Measurements from ENCODE around the gene CD320.
"Not testable (repeated sequence)": the region's sequence is repeated elsewhere in the genome, so short reads cannot be mapped to it uniquely, and the experiment has no call there.

CD320 gene

DNA sequence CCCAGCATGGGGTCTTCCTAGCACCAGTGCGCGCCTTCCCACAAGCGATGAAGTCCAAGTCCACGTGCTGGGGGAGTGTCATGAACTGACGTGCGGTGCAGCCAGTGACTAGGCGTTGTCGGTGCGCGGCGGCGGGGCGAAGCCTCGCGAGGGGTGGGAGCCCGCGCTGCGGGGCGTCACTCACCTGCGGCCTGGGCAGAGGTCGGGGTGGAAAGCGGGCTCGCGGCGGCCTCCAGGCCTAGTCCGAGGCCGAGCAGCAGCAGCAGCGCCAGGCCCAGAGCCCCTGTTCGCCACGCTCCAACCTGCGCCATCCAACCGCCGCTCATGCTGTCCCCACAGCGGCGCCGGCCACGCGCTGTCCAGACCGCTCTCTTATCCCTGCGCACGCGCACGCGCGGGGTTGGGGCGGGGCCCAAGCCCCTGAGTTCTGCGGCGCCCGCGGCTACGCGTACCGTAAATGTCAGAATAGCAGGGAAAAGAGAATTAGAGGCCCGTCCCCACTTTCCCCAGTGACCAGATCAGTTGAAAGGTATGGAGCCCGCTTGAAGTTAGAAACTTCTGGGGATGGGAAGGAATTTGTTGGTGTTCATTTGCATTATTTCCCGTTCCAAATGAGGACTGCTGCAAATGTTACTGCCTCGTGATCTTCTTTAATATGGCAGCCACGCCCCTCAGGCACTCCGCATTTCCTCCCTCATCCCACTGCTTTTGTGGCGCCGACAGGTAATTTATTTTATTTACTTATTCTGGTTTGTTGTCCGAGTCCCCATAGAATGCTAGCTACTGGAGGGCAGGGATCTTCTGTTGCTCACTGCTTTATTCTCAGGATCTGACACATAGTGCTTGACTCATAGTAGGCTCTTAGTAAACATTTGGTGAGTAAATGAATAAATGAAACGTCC is at the start of gene CD320:
CD320 (minus strand) TSS at position 394 of the 902 bp plus-strand sequence; CDS start at position 326, 68 bp downstream.
- peak; percentile 79 for DNase-seq (ENCODE audit: low read depth)

DNA sequence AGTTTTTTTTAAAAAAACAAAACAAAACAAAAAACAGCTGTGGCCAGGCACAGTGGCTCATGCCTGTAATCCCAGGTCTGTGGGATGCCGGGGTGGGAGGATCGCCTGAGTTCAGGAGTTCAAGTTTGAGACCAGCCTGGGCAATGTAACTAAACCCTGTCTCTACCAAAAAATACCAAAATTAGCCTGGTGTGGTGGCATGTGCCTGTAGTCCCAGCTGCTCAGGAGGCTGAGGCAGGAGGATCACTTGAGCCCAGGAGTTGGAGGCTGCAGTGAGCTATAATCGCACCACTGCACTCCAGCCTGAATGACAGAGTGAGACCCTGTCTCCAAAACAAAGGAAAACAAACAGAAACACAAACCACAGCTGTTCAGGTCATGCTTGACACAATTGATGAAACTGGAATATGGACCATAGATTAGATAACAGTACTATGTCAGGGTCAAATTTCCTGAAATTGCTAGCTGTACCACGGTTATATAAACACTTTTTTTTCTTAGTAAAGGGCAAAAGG is 48.9 kb upstream of the CD320 start:
- no peak for DNase-seq (ENCODE audit: low read depth)

DNA sequence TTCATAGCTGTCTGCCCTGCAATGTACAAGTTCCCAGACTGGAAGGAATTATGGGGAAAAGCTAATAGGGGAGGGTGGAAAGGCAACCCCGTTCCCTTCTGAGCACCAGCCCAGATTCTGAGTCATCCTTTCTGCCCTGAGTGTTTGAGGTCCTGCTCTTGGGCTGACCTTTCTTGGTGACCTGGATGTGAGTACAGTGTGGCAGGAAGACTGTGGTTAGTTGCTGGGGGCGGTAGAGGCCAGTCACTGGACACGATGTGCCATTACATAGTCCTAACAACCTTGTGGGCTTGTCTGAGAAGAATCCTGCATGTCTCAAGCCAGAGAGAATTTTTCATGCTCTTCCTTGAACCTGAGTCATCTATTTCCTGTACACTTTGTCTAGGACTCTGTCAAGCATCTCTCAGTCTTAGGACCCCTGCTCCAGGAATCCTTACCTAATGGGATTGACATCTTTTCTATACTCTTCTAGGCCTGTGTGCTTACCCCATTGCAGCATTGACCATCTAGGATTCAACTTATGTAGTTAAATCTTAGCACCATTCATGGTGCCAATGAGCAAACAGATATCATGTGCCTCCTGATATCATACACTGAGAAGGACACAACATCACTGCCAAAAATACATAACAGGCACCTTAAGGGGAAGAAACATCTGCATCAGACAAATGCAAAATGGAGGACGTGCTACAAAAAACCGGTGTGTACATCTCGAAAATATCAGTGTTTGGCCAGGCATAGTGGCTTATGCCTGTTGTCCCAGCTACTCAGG is 47.7 kb upstream of the CD320 start:
- peak; percentile 99 for DNase-seq (ENCODE audit: low read depth)

DNA sequence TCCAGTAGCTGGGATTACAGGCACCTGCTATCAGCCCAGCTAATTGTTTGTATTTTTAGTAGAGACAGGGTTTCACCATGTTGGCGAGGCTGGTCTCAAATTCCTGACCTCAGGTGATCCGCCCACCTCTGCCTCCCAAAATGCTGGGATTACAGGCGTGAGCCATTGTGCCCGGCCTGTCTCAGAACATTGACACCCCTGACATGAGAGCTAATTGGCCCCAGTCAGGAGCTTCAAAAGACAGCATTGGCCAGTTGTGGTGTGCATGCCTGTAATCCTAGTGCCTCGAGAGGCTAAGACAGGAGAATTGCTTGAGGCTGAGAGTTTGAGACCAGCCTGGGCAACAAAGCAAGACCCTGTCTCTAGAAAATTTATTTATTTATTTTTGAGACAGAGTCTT is 44.7 kb upstream of the CD320 start:
- not testable (repeated sequence) for DNase-seq (ENCODE audit: low read depth)

DNA sequence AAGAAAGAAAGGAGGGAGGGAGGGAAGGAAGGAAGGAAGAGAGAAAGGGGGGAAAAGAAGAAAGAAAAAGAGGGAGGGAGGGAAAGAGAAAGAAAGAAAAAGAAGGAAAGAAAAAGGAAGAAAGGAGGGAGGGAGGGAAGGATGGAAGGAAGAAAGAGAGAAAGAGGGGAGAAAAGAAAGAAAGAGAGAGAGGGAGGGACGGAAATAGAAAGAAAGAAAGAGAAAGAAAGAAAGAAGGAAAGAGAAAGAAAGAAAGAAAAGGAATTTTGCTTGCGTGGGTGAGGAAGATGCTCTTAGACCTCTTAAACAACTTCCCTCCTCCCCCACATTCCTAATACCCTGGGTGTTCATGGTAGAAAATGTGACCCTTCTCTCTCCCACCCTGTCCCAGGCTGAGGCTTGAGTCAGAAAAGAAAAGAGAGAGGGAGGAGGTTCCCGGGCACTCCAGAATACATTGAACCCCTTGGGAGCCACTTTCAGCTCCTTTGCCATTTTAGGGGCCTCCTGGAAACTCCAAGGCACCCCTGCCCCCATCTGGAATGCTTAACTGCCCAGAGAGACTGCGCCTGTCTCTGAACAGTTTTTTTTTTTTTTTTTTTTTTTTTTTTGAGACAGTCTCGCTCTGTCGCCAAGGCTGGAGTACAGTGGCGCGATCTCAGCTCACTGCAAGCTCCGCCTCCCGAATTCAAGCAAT is 44.1 kb upstream of the CD320 start:
- no peak for DNase-seq (ENCODE audit: low read depth)

DNA sequence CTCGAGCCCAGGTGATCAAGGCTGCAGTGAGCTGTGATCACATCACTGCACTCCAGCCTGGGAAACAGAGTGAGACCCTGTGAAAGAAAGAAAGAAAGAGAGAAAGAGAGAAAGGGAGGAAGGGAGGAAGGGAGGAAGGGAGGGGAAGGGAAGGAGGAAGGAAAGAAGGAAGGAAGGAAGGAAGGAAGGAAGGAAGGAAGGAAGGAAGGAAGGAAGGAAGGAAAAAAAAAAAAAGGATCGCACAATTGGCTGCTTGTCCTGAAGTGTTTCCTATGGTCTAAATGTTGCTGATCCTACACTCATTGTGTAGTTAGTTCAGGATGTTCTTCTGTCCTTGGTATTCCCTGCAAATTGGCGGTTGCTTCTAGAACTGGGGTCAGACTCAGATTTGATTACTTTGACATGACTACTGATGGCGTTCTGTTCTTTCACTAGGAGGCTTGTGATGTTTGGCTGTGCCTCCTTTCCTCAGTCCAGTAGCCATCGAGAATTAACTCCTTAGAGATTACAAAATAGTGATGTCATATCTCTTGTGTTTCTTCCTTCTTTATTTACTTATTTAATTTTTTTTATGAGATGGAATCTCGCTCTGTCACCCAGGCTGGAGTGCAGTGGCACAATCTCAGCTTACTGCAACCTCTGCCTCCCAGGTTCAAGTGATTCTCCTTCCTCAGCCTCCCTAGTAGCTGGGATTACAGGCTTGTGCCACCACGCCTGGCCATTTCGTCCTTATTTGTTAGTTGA is 41.6 kb upstream of the CD320 start:
- not testable (repeated sequence) for DNase-seq (ENCODE audit: low read depth)

DNA sequence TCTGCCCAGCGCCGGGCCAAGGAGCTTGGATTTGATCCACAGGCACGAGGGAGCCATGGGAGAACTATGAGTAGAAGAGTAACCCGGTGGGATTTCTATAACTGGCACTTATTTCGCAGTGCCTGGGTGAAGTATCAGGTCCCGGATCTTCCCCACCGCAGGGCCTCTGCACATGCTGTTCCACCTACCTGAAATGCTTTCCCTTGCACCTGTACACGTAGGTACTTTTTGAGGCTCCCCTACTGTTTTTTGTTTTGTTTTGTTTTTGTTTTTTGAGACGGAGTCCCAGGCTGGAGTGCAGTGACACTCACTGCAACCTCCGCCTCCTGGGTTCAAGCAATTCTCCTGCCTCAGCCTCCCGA is 35.3 kb upstream of the CD320 start:
- DNase-seq (ENCODE audit: low read depth) = no peak

DNA sequence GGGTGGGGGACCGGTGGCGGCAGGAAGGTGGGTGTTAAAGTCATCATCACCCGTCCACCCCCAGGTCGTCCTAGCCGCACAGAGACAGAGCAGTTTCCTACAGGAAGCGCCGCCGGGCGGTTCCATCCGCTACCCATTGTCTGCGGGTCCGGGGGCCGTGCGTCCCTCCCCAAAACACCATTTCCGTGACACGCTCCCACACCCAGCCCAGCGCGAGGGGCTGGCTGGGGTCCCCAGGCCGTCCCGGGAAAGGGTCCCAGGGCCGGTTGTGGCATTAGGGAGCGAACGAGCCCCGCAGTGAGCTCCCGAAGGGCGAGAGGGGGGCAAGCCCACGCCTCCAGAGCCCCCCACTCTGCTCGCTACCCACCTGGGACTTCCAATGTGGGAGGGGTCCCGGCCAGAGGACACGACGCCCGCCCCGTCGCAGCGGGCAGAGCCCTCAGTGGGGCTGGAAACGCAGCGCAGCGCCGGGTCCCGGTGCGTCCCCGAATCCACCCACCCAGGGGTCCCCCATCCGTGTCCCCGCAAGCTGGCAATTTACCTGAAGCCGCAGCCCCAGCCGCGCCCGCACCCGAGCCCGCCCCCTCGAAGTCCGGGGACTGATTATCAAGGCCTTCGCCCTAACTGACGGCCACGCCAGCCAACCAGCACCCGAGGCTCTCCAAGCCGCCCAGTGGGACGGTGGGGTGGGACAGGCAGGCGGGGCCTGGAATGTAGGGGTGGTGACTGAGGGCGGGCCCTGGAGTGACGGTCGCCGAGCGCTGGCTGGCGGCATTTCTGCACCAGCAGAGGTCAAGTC is 34.7 kb upstream of the CD320 start, which contains the start of gene KANK3:
KANK3 (minus strand) TSS at position 579 of the 799 bp plus-strand sequence. CDS start 5,434 bp downstream, outside the sequence.
- DNase-seq (ENCODE audit: low read depth) = peak; percentile 76

DNA sequence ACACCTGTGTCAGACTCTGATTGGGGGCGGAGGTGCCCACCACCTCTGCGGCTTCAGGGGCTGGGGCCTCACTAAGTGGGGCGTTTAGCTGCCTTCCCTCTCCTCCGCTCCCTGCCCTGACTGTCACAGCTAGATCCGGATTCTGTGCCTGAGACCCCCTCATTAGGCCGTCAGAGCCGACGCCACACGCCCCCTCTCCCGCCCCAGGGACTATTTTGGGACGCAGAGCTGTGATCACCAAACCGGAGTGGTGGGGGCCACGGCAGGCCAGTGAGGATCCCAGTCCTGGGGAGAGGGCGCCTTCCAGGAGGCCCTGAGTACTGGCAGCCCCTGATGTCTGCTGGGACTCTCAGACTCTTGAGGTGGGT is 34.1 kb upstream of the CD320 start:
- DNase-seq (ENCODE audit: low read depth) = no peak

DNA sequence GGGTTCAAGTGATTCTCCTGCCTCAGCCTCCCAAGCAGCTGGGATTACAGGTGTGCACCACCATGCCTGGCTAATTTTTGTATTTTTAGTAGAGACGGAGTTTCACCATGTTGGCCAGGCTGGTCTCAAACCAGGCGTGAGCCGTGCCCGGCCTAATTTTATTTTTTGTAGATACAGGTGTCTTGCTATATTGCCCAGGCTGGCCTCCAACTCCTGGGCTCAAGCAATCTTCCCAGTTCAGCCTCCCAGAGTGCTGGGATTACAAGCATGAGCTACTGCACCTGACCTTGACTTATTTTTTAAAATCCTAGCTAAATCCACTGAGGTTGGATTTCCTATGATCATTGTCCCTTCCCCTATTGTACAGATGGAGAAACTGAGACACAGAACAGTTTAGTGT is 33.3 kb upstream of the CD320 start:
- DNase-seq (ENCODE audit: low read depth) = not testable (repeated sequence)

DNA sequence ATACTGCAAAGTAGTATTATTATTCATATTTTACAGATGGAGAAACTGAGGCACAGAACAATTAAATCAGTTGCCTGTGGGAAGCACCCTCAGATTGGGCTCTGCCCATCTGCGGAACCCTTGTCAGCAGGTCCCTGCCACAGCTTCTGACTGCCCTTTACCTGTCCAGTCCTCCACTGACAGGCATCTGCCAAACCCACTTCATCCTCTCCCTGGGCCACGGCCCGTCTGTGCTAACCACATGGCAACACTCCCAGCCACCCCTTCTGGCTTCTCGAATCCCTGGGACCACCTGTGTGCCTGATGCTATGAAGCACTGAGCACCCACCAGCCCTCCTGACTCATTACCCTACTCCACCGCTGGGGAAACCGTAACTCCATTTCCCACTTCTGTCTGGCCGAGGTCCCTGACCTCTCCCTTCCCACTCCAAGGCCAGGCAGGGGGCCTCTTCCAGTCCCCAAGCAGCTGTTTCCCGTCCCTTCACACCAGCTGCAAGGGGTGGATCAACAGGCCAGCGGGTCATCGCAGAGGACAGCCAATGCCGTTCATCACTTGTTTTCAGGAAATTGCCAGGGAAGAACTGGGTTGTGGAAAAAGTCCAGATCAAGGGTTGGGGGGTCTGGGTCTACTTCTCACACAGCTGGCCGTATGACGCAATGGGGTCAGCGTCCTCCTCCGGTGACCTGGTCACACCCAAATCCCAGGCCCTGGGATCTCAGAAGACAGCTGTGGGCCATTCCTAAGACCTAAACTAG is 32.4 kb upstream of the CD320 start:
- DNase-seq (ENCODE audit: low read depth) = no peak

DNA sequence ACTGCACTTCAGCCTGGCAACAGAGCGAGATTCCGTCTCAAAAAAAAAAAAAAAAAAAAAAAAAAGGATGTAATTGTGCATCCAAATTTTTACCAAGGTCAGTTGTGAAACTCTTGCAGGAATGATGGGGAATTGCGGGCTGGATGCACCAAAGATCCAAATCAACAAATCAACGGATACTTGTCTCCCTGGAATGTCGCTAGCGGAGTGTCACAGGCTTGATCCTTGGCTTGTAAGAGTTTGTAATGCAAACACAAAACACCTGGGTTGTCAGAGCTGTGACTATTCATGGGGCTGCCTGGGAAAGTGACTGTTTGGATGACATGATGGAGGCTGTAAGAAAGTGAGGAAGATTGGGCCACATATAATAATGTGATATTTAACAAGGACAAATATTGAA is 30.7 kb upstream of the CD320 start:
- no peak for DNase-seq (ENCODE audit: low read depth)

DNA sequence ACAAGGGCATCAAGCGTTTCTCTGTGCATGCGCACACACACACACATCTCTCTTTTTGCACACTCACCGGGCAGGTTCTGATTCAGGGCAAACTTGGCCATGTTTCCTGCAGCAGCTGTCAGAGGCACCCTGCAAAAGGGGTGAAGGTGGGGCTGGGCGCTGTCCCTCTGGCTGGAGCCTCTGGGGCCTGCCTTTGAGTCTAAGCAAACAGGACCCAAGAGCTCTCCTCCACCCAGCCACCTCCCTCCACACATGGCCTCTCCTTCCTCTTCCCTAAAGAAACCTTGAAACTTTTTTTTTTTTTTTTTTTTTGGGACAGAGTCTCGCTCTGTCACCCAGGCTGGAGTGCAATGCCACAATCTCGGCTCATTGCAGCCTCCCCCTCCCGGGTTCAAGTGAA is 29.6 kb upstream of the CD320 start:
- DNase-seq (ENCODE audit: low read depth) = no peak

DNA sequence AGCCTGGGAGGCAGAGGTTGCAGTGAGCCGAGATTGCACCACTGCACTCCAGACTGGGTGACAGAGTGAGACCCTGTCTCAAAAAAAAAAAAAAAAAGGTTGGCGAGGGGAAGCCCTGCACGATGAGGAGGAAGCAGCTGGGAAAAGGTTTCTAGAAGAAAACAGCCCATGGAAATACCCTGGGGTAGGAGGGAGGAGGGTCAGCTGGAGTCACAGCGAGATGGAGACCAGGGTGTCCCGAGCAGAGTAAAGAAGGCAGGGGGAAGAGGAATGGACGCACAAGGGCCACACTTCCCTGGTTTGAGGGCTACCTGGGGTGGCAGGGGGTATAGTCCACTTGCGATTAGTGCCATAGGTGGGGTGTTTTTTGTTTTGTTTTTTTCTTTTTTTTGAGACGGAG is 28.5 kb upstream of the CD320 start:
- no peak for DNase-seq (ENCODE audit: low read depth)

DNA sequence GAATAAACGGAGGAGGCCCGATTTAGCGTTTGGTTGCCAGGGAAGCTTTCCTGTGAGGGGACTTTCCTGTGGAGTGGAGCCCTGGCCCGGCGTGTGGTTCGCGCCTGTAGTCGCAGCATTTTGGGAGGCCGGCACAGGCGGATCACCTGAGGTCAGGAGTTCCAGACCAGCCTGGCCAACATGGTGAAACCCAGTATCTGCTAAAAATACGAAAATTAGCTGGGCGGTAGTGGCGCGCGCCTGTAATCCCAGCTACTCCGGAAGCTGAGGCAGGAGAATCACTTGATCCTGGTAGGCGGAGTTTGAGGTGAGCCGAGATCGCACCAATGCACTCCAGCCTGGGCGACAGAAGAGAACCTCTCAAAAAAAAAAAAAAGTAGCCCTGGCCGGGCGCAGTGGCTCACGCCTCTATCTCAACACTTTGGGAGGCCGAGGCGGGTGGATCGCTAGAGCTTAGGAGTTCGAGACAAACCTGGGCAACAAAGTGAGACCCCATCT is 28.0 kb upstream of the CD320 start:
- DNase-seq (ENCODE audit: low read depth) = no peak

DNA sequence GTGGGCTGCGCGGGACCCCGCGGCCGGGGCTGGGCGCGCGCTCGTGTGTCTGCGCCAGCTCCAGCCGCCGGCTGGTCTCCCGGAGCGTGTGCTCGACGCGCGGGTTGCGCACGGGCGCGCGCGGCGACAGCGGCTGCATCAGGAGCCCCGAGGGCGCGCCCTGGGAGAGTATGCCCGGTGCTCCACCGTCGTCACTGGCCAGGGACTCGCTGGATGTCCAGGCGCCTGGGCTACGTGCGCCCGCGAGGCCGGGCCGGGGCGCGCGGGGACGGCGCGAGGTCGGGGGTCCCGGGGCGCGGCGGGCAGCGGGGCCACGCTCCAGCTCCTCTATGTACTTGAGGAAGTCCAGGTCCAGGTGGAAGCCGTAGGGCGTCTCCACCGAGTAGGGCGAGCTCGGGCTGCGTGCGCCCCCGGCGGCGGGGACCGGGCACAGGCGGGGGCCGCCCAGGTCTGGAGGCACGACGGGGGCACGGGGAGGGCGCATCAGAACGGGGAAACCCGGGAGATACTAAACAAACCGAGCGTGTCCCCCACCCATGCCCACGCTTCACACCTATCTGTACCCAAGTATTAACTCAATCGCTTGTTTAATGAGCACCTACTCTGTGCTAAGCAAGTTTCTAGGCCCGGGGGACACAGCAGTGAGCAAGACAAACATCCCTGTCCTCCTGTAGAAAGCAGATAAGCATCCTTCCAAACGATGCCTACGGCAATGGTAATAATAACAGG is 27.3 kb upstream of the CD320 start:
- no peak for DNase-seq (ENCODE audit: low read depth)

DNA sequence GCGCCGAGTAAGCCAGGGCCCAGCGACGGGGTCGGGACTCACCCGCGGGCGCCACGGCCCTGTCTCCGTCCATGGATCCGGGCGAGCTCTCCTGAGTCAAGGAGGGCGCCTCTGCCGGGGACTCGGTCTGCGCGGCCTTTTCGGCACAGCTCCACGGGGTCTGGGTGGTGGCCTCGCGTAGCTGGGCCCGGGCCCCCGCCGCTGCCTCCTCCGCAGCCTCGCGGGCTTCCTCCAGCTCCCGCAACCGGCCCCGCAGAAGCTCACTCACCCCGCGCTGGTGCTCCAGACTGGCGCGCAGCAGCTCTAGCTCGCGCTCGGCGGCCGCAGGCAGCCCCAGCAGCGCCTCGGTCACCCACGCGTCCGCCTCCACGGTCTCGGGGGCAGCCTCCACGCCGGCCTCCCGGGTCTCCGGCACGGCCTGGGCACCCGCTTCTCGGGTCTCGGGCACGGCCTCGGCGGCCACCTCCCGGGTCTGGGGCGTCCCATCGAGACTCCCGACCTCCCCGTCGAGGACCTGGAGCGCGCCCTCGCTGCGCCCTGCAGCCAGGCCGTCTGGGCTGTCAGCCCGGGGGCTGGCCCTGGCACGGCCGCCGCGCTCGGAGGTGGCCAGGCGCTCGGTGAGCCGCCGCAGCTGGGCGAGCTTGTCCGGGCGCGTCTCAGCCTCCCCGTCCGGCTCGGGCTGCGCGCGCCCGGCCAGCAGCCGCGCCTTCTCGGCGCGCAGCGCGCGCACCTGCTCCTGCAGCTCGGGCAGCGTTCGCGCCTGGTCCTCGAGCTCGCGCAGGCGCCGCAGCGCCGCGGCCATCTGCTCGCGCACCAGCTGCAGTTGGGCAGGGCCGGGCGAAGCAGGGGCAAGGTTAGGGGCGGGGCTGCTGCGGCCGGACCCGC is 26.5 kb upstream of the CD320 start:
- DNase-seq (ENCODE audit: low read depth) = no peak
